NCI-H748 treated with DMSO at 0.1 percent for 48 hours (cell line): Measurements from ENCODE around the gene HDAC4.

ENCODE experiments used
- DNase-seq: peaks from one replicate; lab custom pipeline; 2025; lab: John Stamatoyannopoulos, UW

The HDAC4 gene

GRCh38 chr2:239383759-239384156 lies 17.1 kb downstream of the HDAC4 start:
- no peak for DNase-seq

- no peak for DNase-seq
Measured at GRCh38 chr2:239383036-239383758, 17.6 kb downstream of the HDAC4 start.

- no peak for DNase-seq
Measured at GRCh38 chr2:239382384-239382880, 18.4 kb downstream of the HDAC4 start.

- DNase-seq: no peak
Measured at GRCh38 chr2:239381709-239382134, 19.1 kb downstream of the HDAC4 start.

- no peak for DNase-seq
Measured at GRCh38 chr2:239380831-239381708, 19.8 kb downstream of the HDAC4 start.

GRCh38 chr2:239379641-239380170 lies 21.1 kb downstream of the HDAC4 start:
- DNase-seq: no peak

- no peak for DNase-seq
Measured at GRCh38 chr2:239378918-239379640, 21.7 kb downstream of the HDAC4 start.

GRCh38 chr2:239378021-239378917 lies 22.6 kb downstream of the HDAC4 start:
- DNase-seq: no peak

- no peak for DNase-seq
Measured at GRCh38 chr2:239377591-239377990, 23.2 kb downstream of the HDAC4 start.

- no peak for DNase-seq
Measured at GRCh38 chr2:239376942-239377531, 23.8 kb downstream of the HDAC4 start.

GRCh38 chr2:239376351-239376750 lies 24.5 kb downstream of the HDAC4 start:
- no peak for DNase-seq

- no peak for DNase-seq
Measured at GRCh38 chr2:239375278-239376061, 25.4 kb downstream of the HDAC4 start.

GRCh38 chr2:239374896-239375277 lies 25.9 kb downstream of the HDAC4 start:
- DNase-seq: no peak

GRCh38 chr2:239372835-239373234 lies 28.0 kb downstream of the HDAC4 start:
- DNase-seq: no peak

- DNase-seq: no peak
Measured at GRCh38 chr2:239371726-239372686, 28.8 kb downstream of the HDAC4 start.

GRCh38 chr2:239370876-239371725 lies 29.7 kb downstream of the HDAC4 start:
- DNase-seq: no peak

GRCh38 chr2:239370403-239370802 lies 30.4 kb downstream of the HDAC4 start:
- no peak for DNase-seq
